ENCODE measurements around the gene ANKRD11. TPM values are rescaled to one million over a fixed set of nuclear protein-coding genes. Genes with fewer than 3 reads are reported as not detected.
A peak's percentile ranks its signal among the peaks of the same experiment; 100 is the strongest.

The ANKRD11 gene
- total and polyA plus RNA-seq, 3 experiments from 2014 or later: 39.8 to 150 (median 130) TPM

DNA sequence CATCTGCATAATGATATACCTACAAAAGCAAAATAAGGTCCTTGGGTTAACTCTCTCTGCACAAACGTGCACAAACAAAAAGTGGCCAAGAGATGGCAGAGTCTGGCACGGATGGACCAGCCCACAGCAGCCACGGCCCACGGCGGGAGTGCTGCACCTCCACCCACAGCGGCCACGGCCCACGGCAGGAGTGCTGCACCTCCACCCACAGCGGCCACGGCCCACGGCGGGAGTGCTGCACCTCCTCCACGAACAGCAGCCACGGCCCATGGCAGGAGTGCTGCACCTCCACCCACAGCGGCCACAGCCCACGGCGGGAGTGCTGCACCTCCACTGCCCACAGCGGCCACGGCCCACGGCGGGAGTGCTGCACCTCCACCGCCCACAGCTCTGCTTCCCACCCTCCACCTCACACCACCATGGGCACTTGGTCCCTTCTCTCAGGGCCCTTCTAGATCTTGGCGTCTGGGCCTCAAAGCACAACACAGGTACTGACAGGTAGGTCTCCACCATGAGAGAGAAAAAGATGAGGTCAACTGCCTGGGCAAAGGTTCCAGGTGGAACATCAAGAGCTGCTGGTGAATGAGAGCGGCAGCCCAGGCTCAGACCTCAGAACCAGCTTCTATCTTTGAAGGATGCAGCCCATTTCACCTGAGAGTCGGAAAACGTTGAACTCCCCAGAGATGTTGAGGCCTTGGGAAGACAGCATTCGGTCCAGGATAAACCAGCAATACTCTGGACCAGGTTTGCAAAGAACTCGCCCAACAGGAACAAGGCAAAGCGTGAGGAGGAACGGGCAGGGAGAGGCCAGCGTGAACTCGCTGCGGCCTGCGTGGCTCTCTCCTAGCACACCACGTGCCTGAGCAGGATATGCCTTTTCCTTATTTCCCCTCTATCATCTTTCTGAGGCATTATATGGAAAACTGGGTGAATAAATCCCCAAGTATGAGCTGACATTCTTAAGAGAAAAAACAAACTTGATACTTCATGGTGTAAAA is 148.4 kb downstream of the ANKRD11 start:
- peaks cover 0 to 32% (median 2%) of the 10 kb centered on the region in 3 donors for H3K36me3 Mint-ChIP-seq
- peak in 1 of 5 donors; percentile 58 for DNase-seq
- H3K4me1 Mint-ChIP-seq: peaks cover 65 to 91% (median 84%) of the 10 kb centered on the region in 3 donors
- no peaks in the 10 kb centered on the region for H3K9me3 Mint-ChIP-seq
- H3K4me1 ChIP-seq (ENCODE audit: insufficient read depth, low read length): peaks cover 34% of the 10 kb centered on the region
- H3K27ac Mint-ChIP-seq: peak overlapping the region in 7 of 8 donors; percentile 48 to 94 (median 73)
- no peaks in the 10 kb centered on the region for H3K36me3 ChIP-seq (ENCODE audit: insufficient read depth, low read length)
- no peaks in the 10 kb centered on the region for H3K9me3 ChIP-seq (ENCODE audit: low read length)
- ChIA-PET CTCF (interaction anchor here (0.6 to 1.9 kb wide), 2 partner anchors 13 to 206 kb away, joined by 3 to 4 read pairs; no protein-coding TSS in a partner anchor), POLR2A (interaction anchor here (0.7 kb wide), 1 partner anchor 67 kb away, joined by 3 read pairs; no protein-coding TSS in a partner anchor)
- no peak overlapping the region for H3K4me3 ChIP-seq (ENCODE audit: low read length)
- H3K27me3 ChIP-seq (ENCODE audit: insufficient read depth, low read length, poor library complexity, severe bottlenecking): no peaks in the 10 kb centered on the region
- H3K4me3 Mint-ChIP-seq: peak overlapping the region in 1 of 7 donors; percentile 49
- no peaks in the 10 kb centered on the region for H3K27me3 Mint-ChIP-seq
- H3K27ac ChIP-seq (ENCODE audit: low read depth, low read length): no peak overlapping the region

DNA sequence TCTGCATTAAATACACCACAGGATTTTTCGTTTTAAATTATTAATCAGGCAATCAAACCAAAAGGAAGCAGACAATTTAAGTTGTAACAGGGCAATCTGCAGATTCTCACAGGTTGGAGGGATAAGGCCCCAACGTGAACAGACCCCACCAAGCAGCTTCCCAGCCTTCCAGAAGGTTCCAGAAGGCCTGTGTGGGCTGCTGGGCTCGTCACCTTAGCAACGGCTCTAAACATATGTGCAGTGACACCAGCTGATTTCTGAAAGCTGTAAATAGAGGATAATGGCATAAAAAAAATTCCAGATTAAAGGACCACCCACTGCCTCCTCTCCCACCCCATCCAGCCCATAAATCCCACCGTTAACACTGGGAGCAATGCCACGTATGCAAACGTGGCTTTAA is 149.1 kb downstream of the ANKRD11 start:
- peaks cover 0 to 28% (median 0%) of the 10 kb centered on the region in 3 donors for H3K36me3 Mint-ChIP-seq
- DNase-seq: peak in 1 of 5 donors; percentile 25
- H3K27me3 Mint-ChIP-seq: no peaks in the 10 kb centered on the region
- POLR2A ChIA-PET: no interaction called here
- peaks cover 59 to 91% (median 80%) of the 10 kb centered on the region in 3 donors for H3K4me1 Mint-ChIP-seq
- H3K36me3 ChIP-seq (ENCODE audit: insufficient read depth, low read length): no peaks in the 10 kb centered on the region
- H3K4me3 Mint-ChIP-seq: peak overlapping the region in 1 of 7 donors; percentile 20
- H3K4me1 ChIP-seq (ENCODE audit: insufficient read depth, low read length): peaks cover 38% of the 10 kb centered on the region
- no peaks in the 10 kb centered on the region for H3K9me3 ChIP-seq (ENCODE audit: low read length)
- no peaks in the 10 kb centered on the region for H3K27me3 ChIP-seq (ENCODE audit: insufficient read depth, low read length, poor library complexity, severe bottlenecking)
- no peak overlapping the region for H3K27ac ChIP-seq (ENCODE audit: low read depth, low read length)
- no peaks in the 10 kb centered on the region for H3K9me3 Mint-ChIP-seq
- CTCF ChIA-PET: interaction anchor here (0.9 to 1.9 kb wide), 2 partner anchors 13 to 145 kb away, joined by 3 to 4 read pairs; no protein-coding TSS in a partner anchor
- H3K4me3 ChIP-seq (ENCODE audit: low read length): no peak overlapping the region
- peak overlapping the region in 7 of 8 donors; percentile 30 to 94 (median 71) for H3K27ac Mint-ChIP-seq

DNA sequence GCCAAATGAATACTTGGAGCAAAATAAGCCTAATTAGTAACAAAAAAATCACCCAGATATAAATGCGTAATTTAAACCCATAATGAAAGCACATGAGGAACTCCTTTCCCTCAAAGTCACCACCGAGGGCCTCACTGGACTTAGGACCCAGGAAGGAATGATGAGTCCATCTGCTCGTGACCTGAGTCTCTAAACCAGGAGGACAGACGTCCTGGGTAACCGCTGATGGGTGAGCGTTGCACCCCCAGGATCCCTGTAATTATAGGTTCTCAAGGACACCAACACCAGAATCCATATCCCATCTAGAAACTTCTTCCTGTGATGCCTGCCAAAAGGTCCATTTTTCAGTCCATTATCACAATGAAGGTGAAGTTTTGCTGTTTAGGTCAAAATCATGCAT is 151.5 kb downstream of the ANKRD11 start:
- DNase-seq: no peak
- Histone ChIP-seq H3K36me3 (ENCODE audit: insufficient read depth, low read length) (no peaks in the 10 kb centered on the region), H3K4me3 (ENCODE audit: low read length) (no peak overlapping the region), H3K9me3 (ENCODE audit: low read length) (no peaks in the 10 kb centered on the region), H3K27ac (ENCODE audit: low read depth, low read length) (no peak overlapping the region), H3K27me3 (ENCODE audit: insufficient read depth, low read length, poor library complexity, severe bottlenecking) (no peaks in the 10 kb centered on the region), H3K4me1 (ENCODE audit: insufficient read depth, low read length) (peaks cover 62% of the 10 kb centered on the region)
- CTCF ChIA-PET: interaction anchor here (0.8 kb wide), 1 partner anchor 36 kb away, joined by 3 read pairs; no protein-coding TSS in a partner anchor
- POLR2A ChIA-PET: no interaction called here
- H3K27me3 Mint-ChIP-seq: no peaks in the 10 kb centered on the region
- H3K27ac Mint-ChIP-seq: peak overlapping the region in 4 of 8 donors; percentile 4 to 58 (median 32)
- peaks cover 0 to 19% (median 0%) of the 10 kb centered on the region in 3 donors for H3K36me3 Mint-ChIP-seq
- peaks cover 60 to 91% (median 79%) of the 10 kb centered on the region in 3 donors for H3K4me1 Mint-ChIP-seq
- no peaks in the 10 kb centered on the region for H3K9me3 Mint-ChIP-seq
- no peak overlapping the region for H3K4me3 Mint-ChIP-seq

DNA sequence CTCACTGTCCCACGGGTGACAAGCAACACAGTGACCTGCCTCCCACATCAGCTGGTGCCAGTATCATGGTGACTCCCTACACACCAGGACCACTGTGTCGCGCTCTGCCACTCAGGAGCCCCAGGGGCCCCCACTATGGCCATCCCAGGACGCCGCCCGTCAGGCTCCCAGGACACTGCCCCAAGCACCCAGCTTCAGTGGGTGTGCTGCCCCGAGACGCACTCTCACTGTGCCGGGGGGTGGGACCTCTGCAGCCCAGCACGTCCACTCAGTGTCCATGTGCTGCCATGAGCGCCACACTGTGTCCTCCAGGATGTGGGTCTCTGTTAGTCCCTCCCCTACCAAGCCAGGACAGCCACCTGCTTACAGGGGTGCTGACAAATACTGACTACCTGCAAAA is 152.4 kb downstream of the ANKRD11 start:
- ChIA-PET POLR2A (no interaction called here), CTCF (no interaction called here)
- H3K27me3 ChIP-seq (ENCODE audit: insufficient read depth, low read length, poor library complexity, severe bottlenecking): no peaks in the 10 kb centered on the region
- H3K4me3 Mint-ChIP-seq: peak overlapping the region in 1 of 7 donors; percentile 23
- peaks cover 0 to 14% (median 0%) of the 10 kb centered on the region in 3 donors for H3K36me3 Mint-ChIP-seq
- H3K9me3 Mint-ChIP-seq: no peaks in the 10 kb centered on the region
- H3K36me3 ChIP-seq (ENCODE audit: insufficient read depth, low read length): no peaks in the 10 kb centered on the region
- H3K4me1 Mint-ChIP-seq: peaks cover 59 to 88% (median 78%) of the 10 kb centered on the region in 3 donors
- peak overlapping the region in 3 of 8 donors; percentile 57 to 77 (median 74) for H3K27ac Mint-ChIP-seq
- H3K4me1 ChIP-seq (ENCODE audit: insufficient read depth, low read length): peaks cover 66% of the 10 kb centered on the region
- no peak overlapping the region for H3K27ac ChIP-seq (ENCODE audit: low read depth, low read length)
- H3K27me3 Mint-ChIP-seq: no peaks in the 10 kb centered on the region
- H3K4me3 ChIP-seq (ENCODE audit: low read length): no peak overlapping the region
- DNase-seq: peak in 1 of 5 donors; percentile 33
- H3K9me3 ChIP-seq (ENCODE audit: low read length): no peaks in the 10 kb centered on the region

DNA sequence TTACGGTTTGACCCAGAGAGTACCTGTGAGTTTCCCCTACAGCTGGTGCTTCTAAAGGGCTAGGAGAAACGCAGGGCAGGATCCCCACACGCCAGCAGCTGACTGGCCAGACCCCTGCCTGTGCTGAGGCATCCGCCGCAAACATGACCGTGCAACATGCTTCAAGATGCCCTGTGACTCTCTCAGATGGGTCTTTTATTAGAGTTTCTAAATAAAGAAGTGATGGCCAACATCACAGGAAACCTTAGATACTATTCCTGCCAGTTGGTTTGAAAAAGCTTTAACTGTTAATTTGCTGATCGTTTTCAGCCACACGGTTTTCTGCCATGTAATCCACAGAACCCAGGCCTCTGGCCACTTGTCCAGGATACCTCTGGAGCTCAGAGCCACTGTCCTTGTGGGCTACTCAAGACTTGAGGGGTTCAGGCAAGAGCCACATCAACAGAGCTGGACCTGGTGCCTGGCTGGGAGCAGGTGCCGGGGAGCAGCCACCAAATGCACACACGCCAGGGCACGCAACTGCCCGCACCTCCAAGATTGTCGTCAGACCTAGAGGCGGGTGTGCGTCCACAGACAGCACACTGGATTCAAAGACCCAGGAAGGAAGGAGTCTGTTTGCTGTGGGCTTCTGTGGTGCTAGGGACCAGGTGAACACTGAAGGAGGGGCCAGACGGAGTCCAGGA is 154.4 kb downstream of the ANKRD11 start:
- no peak for DNase-seq
- no peaks in the 10 kb centered on the region for H3K27me3 Mint-ChIP-seq
- peaks cover 0 to 9% (median 0%) of the 10 kb centered on the region in 3 donors for H3K36me3 Mint-ChIP-seq
- Histone ChIP-seq H3K27me3 (ENCODE audit: insufficient read depth, low read length, poor library complexity, severe bottlenecking) (no peaks in the 10 kb centered on the region), H3K4me3 (ENCODE audit: low read length) (no peak overlapping the region), H3K4me1 (ENCODE audit: insufficient read depth, low read length) (peaks cover 73% of the 10 kb centered on the region), H3K27ac (ENCODE audit: low read depth, low read length) (no peak overlapping the region), H3K9me3 (ENCODE audit: low read length) (no peaks in the 10 kb centered on the region), H3K36me3 (ENCODE audit: insufficient read depth, low read length) (no peaks in the 10 kb centered on the region)
- ChIA-PET POLR2A (no interaction called here), CTCF (interaction anchor here (2.2 kb wide), 1 partner anchor 173 kb away, joined by 5 read pairs; the partner anchor contains the start of gene SPG7)
- H3K27ac Mint-ChIP-seq: peak overlapping the region in 4 of 8 donors; percentile 42 to 84 (median 68)
- no peaks in the 10 kb centered on the region for H3K9me3 Mint-ChIP-seq
- H3K4me1 Mint-ChIP-seq: peaks cover 67 to 90% (median 81%) of the 10 kb centered on the region in 3 donors
- peak overlapping the region in 1 of 7 donors; percentile 24 for H3K4me3 Mint-ChIP-seq

DNA sequence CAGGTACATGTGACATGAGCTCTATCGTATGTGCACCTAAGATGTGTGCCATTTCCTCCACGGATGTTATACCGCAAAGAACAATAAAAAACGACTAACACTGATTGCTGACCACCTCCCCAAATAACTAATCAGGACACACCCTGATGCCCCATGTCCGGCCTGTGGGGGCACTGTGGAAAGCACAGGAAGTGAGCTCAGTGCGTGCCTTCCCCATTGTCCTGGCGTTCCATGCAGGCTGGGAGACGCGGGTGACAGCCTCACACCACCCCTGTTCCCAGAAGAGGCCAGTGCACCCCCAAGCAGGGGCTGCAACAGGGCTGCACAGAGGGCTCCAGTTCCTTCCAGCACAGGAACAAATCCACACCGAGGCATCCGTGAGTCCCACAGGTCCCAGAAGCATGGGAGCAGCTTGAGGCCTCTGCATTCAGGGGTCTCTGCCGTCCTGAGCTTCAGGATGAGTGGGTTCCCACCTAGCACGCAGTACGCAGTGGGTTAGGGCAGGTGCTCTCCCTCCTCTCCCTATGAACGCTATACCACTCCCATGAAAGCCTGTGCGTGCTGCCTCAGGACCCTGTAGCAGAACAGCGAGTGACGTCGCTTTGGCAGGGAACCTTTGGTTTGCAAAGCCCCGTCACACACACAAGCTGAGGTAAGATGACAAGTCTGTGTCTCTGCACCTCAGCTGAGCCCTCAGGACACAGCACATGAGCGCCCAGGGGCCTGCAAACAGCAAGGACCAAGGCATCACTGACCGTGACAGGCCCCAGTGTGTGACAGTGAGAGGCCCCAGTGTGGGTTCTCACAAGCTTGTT is 155.2 kb downstream of the ANKRD11 start:
- Mint-ChIP-seq H3K9me3 (no peaks in the 10 kb centered on the region), H3K4me1 (peaks cover 65 to 90% (median 81%) of the 10 kb centered on the region in 3 donors), H3K36me3 (peaks cover 0 to 9% (median 0%) of the 10 kb centered on the region in 3 donors), H3K27ac (peak overlapping the region in 5 of 8 donors; percentile 55 to 84 (median 72)), H3K4me3 (peak overlapping the region in 2 of 7 donors; percentile 10 to 22), H3K27me3 (no peaks in the 10 kb centered on the region)
- peak in 1 of 5 donors; percentile 41 for DNase-seq
- H3K4me1 ChIP-seq (ENCODE audit: insufficient read depth, low read length): peaks cover 76% of the 10 kb centered on the region
- no peaks in the 10 kb centered on the region for H3K36me3 ChIP-seq (ENCODE audit: insufficient read depth, low read length)
- no peaks in the 10 kb centered on the region for H3K9me3 ChIP-seq (ENCODE audit: low read length)
- no peak overlapping the region for H3K27ac ChIP-seq (ENCODE audit: low read depth, low read length)
- ChIA-PET CTCF (interaction anchor here (0.6 to 2.2 kb wide), 3 partner anchors 153 to 257 kb away, joined by 3 to 5 read pairs (median 3); partner anchors contain the start of gene SPG7), POLR2A (no interaction called here)
- no peak overlapping the region for H3K4me3 ChIP-seq (ENCODE audit: low read length)
- no peaks in the 10 kb centered on the region for H3K27me3 ChIP-seq (ENCODE audit: insufficient read depth, low read length, poor library complexity, severe bottlenecking)

DNA sequence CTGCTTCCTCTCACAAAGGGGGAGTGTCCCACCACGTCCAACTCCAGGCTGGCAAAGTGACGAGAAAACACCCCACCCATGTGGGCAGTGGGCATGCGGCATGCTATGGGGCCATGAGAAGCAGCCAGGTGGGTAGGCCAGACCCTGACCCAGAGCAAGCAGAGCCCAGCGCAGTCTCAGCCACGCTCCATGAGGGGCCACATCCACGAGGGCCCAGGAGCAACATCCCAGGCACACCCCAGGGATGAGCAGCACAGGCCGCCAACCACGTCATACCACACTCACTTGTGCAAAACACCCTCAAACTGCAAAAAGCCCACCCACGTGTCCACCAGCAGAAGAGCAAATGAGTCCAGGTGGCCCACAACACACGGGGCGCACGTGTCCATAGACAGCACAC is 155.9 kb downstream of the ANKRD11 start:
- Mint-ChIP-seq H3K27me3 (no peaks in the 10 kb centered on the region), H3K9me3 (no peaks in the 10 kb centered on the region), H3K27ac (peak overlapping the region in 7 of 8 donors; percentile 55 to 84 (median 68)), H3K36me3 (peaks cover 0 to 4% (median 0%) of the 10 kb centered on the region in 3 donors), H3K4me1 (peaks cover 67 to 91% (median 81%) of the 10 kb centered on the region in 3 donors), H3K4me3 (peak overlapping the region in 4 of 7 donors; percentile 10 to 60 (median 25))
- ChIA-PET POLR2A (no interaction called here), CTCF (interaction anchor here (1.3 kb wide), 1 partner anchor 24 kb away, joined by 3 read pairs; no protein-coding TSS in a partner anchor)
- peaks cover 82% of the 10 kb centered on the region for H3K4me1 ChIP-seq (ENCODE audit: insufficient read depth, low read length)
- H3K27me3 ChIP-seq (ENCODE audit: insufficient read depth, low read length, poor library complexity, severe bottlenecking): no peaks in the 10 kb centered on the region
- H3K4me3 ChIP-seq (ENCODE audit: low read length): no peak overlapping the region
- DNase-seq: peak in 1 of 5 donors; percentile 43
- no peaks in the 10 kb centered on the region for H3K9me3 ChIP-seq (ENCODE audit: low read length)
- H3K27ac ChIP-seq (ENCODE audit: low read depth, low read length): no peak overlapping the region
- no peaks in the 10 kb centered on the region for H3K36me3 ChIP-seq (ENCODE audit: insufficient read depth, low read length)
